Suprapubic skin (tissue), 4 donors: ENCODE data around the gene ECI1. TPM values are rescaled to one million over a fixed set of nuclear protein-coding genes. Genes with fewer than 3 reads are reported as not detected.

Experiments used
- DNase-seq, 2 donors: peaks; one replicate each; pipeline ENCODE4 v3.0.0-alpha.2; 2019; ENCODE audit warnings: low spot score in 2 of 2
- H3K27ac ChIP-seq: fragments of 200-600 bp; sonication (generic); one replicate; pipeline ENCODE4 v1.5.1; 2019
- H3K27me3 ChIP-seq: fragments of 200-600 bp; sonication (generic); one replicate; pipeline ENCODE4 v1.5.1; 2019
- H3K36me3 ChIP-seq: fragments of 200-600 bp; sonication (generic); one replicate; pipeline ENCODE4 v1.5.1; 2019
- H3K4me1 ChIP-seq: fragments of 200-600 bp; sonication (generic); one replicate; pipeline ENCODE4 v1.5.1; 2019
- H3K4me3 ChIP-seq: fragments of 200-600 bp; sonication (generic); one replicate; pipeline ENCODE4 v1.5.1; 2019; ENCODE audit warnings: mild to moderate bottlenecking
- H3K9me3 ChIP-seq: fragments of 200-600 bp; sonication (generic); one replicate; pipeline ENCODE4 v1.5.1; 2019
- CTCF ChIP-seq, 2 donors: fragments of 200-600 bp in 1 of 2; fragments of 450-650 bp in 1 of 2; sonication (generic) in 1 of 2; IDR thresholded peaks; one replicate each; pipeline ENCODE4 v1.5.1; 2016 to 2019; ENCODE audit warnings: antibody characterized with exemption in 2 of 2, mild to moderate bottlenecking in 1 of 2, moderate library complexity in 1 of 2
- EP300 ChIP-seq: sonication (generic); formaldehyde crosslinking; IDR thresholded peaks from one replicate; pipeline ENCODE4 v1.6.1; 2017; ENCODE audit warnings: antibody characterized with exemption
- POLR2A ChIP-seq, 2 donors: fragments of 450-650 bp; IDR thresholded peaks; one replicate each; pipeline ENCODE4 v1.6.1; 2017; ENCODE audit warnings: antibody characterized with exemption in 2 of 2, mild to moderate bottlenecking in 2 of 2, moderate library complexity in 2 of 2
- POLR2AphosphoS5 ChIP-seq, 3 donors: sonication (generic); formaldehyde crosslinking; IDR thresholded peaks; one replicate each; pipeline ENCODE4 v1.6.1; 2017; ENCODE audit warnings: antibody characterized with exemption in 3 of 3
- WGBS: methylation state at CpG from one replicate; pipeline ENCODE4 v1.1.5; 2018; 5-methylcytosine and 5-hydroxymethylcytosine counted together
- total RNA-seq, 4 donors: library from RNA; depleted of rRNA; stranded (reverse); fragments of >200 nt; gene quantifications; one replicate each; pipeline ENCODE4 v1.1.0, GENCODE V29; 2016

Gene ECI1
- total RNA-seq, 4 donors from 2014 or later, result 28.4 to 65.3 (median 47.2) TPM

GRCh38 chr16:2288726-2289125 is 37.3 kb upstream of the ECI1 start:
- TF ChIP-seq POLR2AphosphoS5 (IDR thresholded peaks at IDR 0.05) (no peak), CTCF (IDR thresholded peaks at IDR 0.05) (no peak), POLR2A (IDR thresholded peaks at IDR 0.05) (no peak), EP300 (no peak)
- Histone ChIP-seq H3K4me3 (no peak overlapping the region), H3K27me3 (no peaks in the 10 kb centered on the region), H3K36me3 (peaks cover 25% of the 10 kb centered on the region), H3K27ac (no peak overlapping the region), H3K4me1 (no peaks in the 10 kb centered on the region), H3K9me3 (no peaks in the 10 kb centered on the region)
- WGBS, result 87% methylated on average over 5 of the region's 8 CpGs
- no peak for DNase-seq

DNA sequence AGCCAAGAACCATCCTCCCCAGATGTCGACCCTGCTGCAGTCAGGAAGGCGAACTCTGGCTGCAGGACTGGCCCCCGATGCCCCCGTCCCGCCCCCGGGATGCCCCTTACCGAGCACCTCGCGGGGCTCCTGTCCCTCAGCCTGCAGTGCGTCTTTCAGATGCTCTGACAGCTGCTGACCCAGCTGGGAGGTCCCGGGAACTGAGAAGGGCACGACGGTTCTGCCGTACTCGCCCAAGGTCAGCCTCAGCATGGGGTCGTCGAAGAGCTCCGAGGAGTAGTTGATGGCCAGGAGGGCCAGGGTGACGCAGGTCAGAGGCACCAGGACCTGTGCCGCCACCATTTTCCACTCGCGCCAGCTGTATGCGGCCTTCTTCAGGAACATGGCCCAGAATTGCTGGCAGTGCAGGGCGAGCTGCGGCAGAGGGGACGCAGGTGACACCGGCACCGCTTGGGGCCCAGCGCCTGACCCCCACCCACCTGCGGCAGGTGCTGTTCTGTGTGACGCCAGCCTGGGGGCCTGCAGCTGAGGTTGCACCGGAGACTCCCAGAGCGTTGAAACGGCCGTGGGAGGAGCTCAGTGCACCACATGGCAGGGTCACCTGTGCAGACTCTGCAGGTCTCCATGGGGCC is 36.6 kb upstream of the ECI1 start:
- H3K36me3 ChIP-seq, result peaks cover 25% of the 10 kb centered on the region
- H3K4me1 ChIP-seq, result no peaks in the 10 kb centered on the region
- TF ChIP-seq CTCF (IDR thresholded peaks at IDR 0.05) (no peak), POLR2A (IDR thresholded peaks at IDR 0.05) (no peak), EP300 (no peak), POLR2AphosphoS5 (IDR thresholded peaks at IDR 0.05) (no peak)
- no peaks in the 10 kb centered on the region for H3K9me3 ChIP-seq
- H3K27me3 ChIP-seq, result no peaks in the 10 kb centered on the region
- no peak overlapping the region for H3K27ac ChIP-seq
- 79% methylated on average over 16 of the region's 35 CpGs for WGBS
- DNase-seq, result no peak
- no peak overlapping the region for H3K4me3 ChIP-seq

- Histone ChIP-seq H3K4me3 (no peak overlapping the region), H3K27ac (no peak overlapping the region), H3K9me3 (no peaks in the 10 kb centered on the region), H3K4me1 (no peaks in the 10 kb centered on the region), H3K27me3 (no peaks in the 10 kb centered on the region), H3K36me3 (peaks cover 19% of the 10 kb centered on the region)
- DNase-seq, result no peak
- 94% methylated on average over 9 of the region's 17 CpGs for WGBS
- no peak for TF ChIP-seq POLR2A (IDR thresholded peaks at IDR 0.05)
- no peak for TF ChIP-seq CTCF (IDR thresholded peaks at IDR 0.05)
- TF ChIP-seq POLR2AphosphoS5 (IDR thresholded peaks at IDR 0.05), result no peak
- no peak for TF ChIP-seq EP300
Measured at GRCh38 chr16:2286550-2286949, 35.2 kb upstream of the ECI1 start.

DNA sequence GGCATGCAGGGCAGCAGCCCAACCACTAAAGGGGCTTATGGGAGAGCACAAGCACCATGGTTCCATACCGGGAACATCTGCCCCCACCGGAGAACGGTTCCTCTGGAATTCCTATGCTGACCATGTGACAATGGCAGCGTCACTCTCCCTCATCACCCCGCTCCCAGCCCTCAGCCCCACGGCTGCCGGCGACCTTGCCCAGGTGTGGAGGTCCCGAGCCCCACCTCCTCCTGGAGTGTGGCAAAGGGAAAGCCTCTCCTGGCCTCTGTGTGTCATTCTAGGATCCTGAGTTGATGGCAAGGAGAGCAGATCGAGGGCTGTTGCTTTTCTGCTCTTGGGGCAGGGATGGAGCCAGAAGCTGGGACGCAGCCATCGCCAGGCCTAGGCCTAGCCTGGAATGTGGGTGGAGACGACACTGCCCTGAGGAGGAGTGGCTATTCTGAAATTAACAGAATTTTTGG is 34.4 kb upstream of the ECI1 start:
- H3K4me3 ChIP-seq, result no peak overlapping the region
- H3K27me3 ChIP-seq, result no peaks in the 10 kb centered on the region
- TF ChIP-seq POLR2AphosphoS5 (IDR thresholded peaks at IDR 0.05) (no peak), CTCF (IDR thresholded peaks at IDR 0.05) (no peak), EP300 (no peak)
- WGBS, result 50% methylated on average over 2 of the region's 13 CpGs
- H3K36me3 ChIP-seq, result peaks cover 19% of the 10 kb centered on the region
- DNase-seq, result no peak
- H3K4me1 ChIP-seq, result no peaks in the 10 kb centered on the region
- no peak overlapping the region for H3K27ac ChIP-seq
- no peaks in the 10 kb centered on the region for H3K9me3 ChIP-seq

- Histone ChIP-seq H3K9me3 (no peaks in the 10 kb centered on the region), H3K27me3 (no peaks in the 10 kb centered on the region), H3K4me3 (no peak overlapping the region), H3K4me1 (no peaks in the 10 kb centered on the region), H3K36me3 (peaks cover 24% of the 10 kb centered on the region), H3K27ac (no peak overlapping the region)
- 90% methylated on average over 16 of the region's 35 CpGs for WGBS
- TF ChIP-seq POLR2AphosphoS5 (IDR thresholded peaks at IDR 0.05) (no peak), EP300 (no peak), POLR2A (IDR thresholded peaks at IDR 0.05) (no peak), CTCF (IDR thresholded peaks at IDR 0.05) (no peak)
- DNase-seq, result no peak
Measured at GRCh38 chr16:2284797-2285576, 33.6 kb upstream of the ECI1 start.
